HG02642 (cell line): ENCODE data around the gene ZNF836.
"Not testable (repeated sequence)": the region's sequence is repeated elsewhere in the genome, so short reads cannot be mapped to it uniquely, and the experiment has no call there.

ENCODE experiments used
- ATAC-seq: cut with Tn5 transposase; IDR thresholded peaks from one replicate; pipeline ENCODE4 v1.9.1; 2021; ENCODE audit warnings: mild to moderate bottlenecking; ENCODE audit not compliant: unreplicated experiment, poor library complexity

The ZNF836 gene

GRCh38 chr19:52171321-52172169 is at the start of gene ZNF836:
Gene ZNF836 (minus strand): TSS chr19:52171621. CDS start chr19:52168072, 3,549 bp downstream.
- ATAC-seq: peak; percentile 90

- no peak for ATAC-seq
Measured at GRCh38 chr19:52221031-52221430, 49.6 kb upstream of the ZNF836 start.

- no peak for ATAC-seq
Measured at GRCh38 chr19:52219611-52220010, 48.2 kb upstream of the ZNF836 start.

GRCh38 chr19:52217576-52217975 is 46.2 kb upstream of the ZNF836 start:
- ATAC-seq: no peak

- no peak for ATAC-seq
Measured at GRCh38 chr19:52216401-52216800, 45.0 kb upstream of the ZNF836 start.

- ATAC-seq: no peak
Measured at GRCh38 chr19:52214241-52214640, 42.8 kb upstream of the ZNF836 start.

- ATAC-seq: no peak
Measured at GRCh38 chr19:52212572-52213255, 41.3 kb upstream of the ZNF836 start.

- no peak for ATAC-seq
Measured at GRCh38 chr19:52211926-52212571, 40.6 kb upstream of the ZNF836 start.

- no peak for ATAC-seq
Measured at GRCh38 chr19:52211203-52211602, 39.8 kb upstream of the ZNF836 start.

GRCh38 chr19:52206481-52206880 is 35.1 kb upstream of the ZNF836 start:
- ATAC-seq: no peak

GRCh38 chr19:52200755-52201391 is 29.5 kb upstream of the ZNF836 start:
- ATAC-seq: not testable (repeated sequence)

GRCh38 chr19:52200044-52200443 is 28.6 kb upstream of the ZNF836 start:
- ATAC-seq: no peak

- no peak for ATAC-seq
Measured at GRCh38 chr19:52198678-52199077, 27.3 kb upstream of the ZNF836 start.

GRCh38 chr19:52197964-52198363 is 26.5 kb upstream of the ZNF836 start:
- ATAC-seq: no peak

GRCh38 chr19:52196256-52196967 is 25.0 kb upstream of the ZNF836 start:
- ATAC-seq: no peak

GRCh38 chr19:52191951-52192350 is 20.5 kb upstream of the ZNF836 start:
- no peak for ATAC-seq

- ATAC-seq: no peak
Measured at GRCh38 chr19:52191389-52191788, 20.0 kb upstream of the ZNF836 start.

- ATAC-seq: no peak
Measured at GRCh38 chr19:52190487-52191293, 19.3 kb upstream of the ZNF836 start.
